Activated CD4-positive, alpha-beta T cell treated with anti-CD3 and anti-CD28 coated beads for 48 hours (primary cell): ENCODE results near the gene CDH12.

ENCODE experiments used
- DNase-seq: peaks from one replicate; pipeline ENCODE4 v3.0.0-alpha.2; 2020

The CDH12 gene

DNA sequence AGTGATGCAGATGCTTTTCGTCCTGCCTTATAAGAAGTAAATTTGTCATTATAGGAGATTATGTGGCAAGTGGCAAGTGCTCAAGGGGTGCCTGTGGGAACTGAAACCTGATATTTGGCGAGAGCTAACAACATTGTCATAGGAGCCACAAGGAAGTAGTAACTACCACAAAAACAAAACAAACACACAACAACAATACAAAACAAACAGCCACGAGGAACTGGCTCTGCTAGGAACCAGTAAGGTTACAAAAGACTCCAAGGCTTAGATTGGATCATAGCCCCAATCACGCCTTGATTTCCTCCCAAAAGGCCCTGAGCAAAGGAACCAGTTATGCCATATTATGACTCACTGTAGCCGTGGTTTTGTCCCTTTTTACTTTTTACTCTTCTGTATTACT, 1045.2 kb downstream of the CDH12 start:
- no peak for DNase-seq

DNA sequence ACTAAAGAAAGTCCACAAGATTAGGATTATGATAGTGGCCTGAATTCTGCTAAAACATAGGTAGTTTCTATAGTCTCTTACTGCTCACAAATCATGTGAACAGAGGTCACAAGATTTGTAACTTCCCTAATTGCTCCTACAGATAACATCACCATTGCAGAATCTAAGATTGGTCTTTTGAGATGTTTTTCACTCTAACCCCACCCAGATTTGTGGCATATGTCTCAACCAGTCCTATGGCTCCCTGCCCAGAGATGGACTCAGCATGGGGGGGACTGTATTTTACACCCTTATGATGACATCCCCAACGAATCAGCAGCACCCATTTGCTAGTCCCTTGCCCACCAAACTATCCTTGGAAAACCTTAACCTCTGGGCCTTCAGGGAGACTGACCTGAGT, 1046.2 kb downstream of the CDH12 start:
- no peak for DNase-seq

DNA sequence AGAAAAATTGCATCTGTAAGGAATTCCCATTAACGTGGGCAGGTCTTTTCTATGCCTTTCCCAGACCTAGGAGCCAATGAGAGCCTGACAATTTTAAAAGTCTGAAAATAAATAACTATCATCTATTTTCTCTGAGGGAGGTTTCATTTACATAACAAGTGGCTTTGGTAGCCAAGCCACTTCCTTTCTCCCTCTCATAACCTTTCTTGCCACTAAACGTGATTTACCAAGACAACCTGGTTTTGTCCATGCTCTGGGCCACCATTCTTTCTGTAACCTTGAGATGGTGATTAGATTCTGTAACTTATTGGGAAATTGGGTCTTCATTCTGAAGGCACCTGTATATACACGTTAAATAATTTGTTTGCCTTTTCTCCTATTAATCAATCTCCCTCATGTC, 1046.9 kb downstream of the CDH12 start:
- no peak for DNase-seq

DNA sequence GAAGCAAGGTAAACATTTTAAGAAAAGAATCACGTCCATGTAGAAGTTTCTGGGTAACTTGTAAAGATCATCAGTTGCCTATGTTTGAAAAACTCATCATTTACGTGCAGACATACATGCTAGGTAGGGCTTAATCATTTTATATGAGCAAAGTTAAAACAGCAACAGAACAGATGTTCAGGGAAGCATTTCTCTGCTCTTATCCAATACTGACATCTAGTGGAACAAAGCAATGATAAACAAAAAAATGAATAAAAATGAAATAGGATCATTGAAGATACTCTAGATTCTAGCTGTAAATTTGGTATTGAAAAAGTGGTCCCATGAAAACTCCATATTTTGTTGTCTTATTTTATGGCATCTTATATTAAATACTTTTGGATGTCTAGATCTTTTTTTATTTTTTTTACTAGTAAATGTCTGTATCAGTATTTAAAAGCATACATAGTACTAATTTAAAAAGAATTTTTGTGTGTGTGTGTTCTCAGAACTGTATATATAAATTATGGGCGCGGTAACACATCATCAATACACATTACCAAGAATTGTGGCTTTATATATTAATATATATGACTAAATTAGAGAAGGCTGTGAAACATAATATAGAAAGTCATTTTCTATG, 1050.2 kb downstream of the CDH12 start:
- no peak for DNase-seq

DNA sequence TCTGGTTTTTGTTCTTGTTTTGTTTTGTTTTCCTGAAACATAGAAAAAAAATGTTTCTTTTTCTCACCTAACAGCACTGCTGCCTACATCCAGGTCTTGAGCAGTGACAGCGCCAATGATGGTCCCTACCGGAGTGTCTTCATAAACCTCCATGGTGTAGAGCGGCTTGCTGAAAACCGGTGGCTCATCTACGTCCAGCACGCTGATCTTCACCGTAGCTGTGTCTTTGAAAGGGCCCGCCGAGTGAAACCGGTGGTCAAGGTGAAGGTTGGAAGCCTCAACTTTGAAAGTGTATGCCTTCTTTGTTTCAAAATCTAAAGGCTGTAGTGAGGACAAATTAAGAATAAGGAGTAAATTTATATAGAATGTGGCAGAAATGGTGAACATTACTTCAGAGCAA, 1051.0 kb downstream of the CDH12 start:
- DNase-seq: no peak

DNA sequence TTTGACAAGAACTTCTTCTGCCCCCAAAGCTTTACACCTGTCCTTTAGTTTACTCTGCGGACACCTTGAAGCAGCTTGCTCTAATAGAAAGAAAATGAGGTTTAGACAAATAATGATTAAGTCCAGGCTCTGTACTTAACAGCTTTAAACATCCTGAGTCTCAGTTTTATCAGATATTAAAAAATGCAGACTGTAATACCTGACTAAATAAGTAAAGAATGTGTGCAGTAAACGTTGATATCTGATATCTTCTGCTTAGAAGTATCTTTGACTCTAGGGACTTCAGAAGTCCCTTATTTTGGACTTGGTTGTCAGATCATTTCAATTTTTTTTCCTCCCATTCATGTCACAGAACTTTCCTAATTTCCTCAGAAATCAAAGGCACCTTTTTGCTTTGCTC, 1060.4 kb downstream of the CDH12 start:
- DNase-seq: no peak

DNA sequence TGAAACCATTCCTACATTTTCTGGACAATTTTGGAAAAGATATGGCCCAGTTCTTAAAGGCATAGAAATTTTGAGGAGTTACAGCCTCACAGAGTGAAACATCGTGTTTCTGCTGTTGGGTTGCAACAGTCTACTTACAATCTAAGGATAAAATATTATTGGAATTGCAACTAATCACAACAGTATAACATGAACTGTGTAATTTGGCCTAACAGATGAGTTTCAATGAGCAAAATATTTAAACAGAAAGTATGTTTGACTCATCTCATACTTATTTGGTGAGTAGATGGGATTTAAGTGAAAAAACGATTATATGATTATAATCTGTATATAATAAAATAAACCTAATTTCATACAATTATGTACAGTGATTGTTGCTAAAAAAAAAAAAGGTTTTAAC, 1061.8 kb downstream of the CDH12 start:
- DNase-seq: no peak

DNA sequence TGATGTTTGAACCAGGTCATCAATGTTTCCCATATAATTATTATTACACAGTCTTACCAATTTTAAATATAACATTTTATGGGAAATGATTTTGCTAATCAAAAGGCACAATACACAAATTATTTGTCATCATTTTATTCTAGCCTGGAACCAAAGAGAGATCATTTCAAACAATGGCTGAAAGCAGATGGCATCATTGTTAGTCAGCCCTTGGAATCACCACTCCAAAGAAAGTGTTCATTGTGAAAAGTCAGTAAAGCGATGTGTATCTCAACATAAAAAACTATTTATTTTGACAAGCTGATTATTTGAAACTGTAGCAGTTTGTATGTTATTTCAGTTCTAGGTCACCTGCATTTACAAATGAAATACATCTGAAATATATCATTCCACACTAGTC, 1068.7 kb downstream of the CDH12 start:
- no peak for DNase-seq

DNA sequence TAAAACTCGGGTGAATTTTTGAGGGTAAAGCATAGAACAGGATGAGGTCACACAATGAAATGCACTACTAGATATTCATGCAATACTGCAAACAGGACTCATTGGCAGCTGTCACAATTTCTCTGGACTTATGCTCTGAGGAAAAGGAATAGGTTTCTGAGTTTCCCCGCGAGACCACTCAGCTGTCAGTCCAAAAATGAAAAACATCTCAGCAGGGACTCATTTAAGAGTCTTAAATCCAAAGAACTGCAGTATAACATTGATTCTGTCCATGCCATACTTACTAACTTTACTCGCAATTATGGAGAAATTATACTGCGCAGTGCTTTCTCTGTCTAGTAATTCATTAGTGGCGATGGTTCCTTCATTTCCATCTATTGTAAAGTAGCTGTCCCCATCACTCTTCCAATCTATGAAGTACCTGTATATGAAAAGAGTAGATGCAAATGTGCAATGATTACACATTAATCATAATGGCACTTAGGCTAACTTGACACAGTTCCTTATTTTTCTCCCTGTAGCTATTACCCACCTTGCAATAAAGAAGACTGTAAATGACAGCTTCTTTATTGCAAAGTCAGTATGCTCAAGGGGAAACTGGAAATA, 1070.0 kb downstream of the CDH12 start:
- no peak for DNase-seq

DNA sequence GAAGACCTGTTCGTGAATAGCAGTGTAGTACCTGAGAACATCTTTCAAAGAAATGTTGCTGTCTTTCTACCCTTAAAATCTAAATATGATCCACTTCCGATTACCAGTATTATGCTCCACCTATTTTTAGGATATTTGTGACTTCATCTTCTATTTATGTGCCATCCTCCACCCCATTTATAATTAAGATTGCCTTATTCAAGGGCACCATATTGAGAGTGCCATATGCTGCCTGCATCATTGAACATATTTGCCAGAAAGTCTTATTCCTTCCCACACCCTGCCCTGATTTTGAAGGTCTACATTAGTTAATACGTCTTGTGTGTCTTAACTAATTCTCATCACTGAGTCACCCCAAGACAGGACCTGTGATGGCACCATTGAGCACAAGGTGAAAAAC, 1076.7 kb downstream of the CDH12 start:
- DNase-seq: no peak

DNA sequence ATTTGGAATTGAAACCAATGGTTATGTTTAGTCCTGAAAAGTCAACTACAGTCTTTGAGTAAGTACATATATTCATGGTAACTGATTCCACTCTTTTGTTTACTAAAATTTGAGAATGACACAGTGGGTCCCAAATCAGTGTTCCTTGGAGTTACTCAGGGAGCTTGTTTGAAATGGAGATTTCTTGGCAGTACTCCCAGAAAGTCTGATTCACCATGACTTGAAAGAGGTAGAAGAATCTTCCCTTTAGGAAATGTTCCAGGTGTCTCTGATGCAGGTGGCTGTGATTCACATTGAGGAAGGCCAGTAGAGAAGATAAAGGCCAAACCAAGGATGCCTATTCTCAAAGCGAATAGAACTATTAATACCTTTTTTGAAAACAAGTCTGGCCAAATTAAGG, 1078.3 kb downstream of the CDH12 start:
- no peak for DNase-seq

DNA sequence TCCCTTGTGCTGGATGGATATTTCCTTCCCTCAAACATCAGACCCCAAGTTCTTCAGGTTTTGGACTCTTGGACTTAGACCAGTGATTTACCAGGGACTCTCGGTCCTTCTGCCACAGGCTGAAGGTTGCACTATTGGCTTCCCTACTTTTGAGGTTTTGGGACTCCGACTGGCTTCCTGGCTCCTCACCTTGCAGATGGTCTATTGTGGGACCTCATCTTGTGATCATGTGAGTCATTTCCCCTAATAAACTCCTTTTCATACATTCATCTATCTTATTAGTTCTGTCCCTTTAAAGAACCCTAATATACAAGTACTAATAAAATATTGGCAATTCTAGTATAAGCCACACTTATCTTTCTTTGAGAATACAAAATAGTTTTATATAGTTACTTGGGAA, 1078.9 kb downstream of the CDH12 start:
- DNase-seq: no peak

DNA sequence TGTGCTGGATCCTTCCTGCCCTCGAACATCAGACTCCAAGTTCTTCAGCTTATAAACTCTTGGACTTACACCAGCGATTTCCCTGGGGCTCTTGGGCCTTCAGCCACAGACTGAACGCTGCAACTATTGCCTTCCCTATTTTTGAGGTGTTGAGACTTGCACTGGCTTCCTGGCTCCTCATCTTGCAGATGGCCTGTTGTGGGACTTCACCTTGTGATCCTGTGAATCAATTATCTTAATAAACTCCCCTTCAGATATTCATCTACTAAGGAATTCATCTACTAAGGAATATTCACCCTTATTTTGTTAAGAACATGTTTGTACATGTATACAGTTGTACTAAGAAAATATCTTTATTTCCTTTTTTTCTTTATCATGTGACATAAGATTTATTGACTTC, 1079.7 kb downstream of the CDH12 start:
- no peak for DNase-seq

DNA sequence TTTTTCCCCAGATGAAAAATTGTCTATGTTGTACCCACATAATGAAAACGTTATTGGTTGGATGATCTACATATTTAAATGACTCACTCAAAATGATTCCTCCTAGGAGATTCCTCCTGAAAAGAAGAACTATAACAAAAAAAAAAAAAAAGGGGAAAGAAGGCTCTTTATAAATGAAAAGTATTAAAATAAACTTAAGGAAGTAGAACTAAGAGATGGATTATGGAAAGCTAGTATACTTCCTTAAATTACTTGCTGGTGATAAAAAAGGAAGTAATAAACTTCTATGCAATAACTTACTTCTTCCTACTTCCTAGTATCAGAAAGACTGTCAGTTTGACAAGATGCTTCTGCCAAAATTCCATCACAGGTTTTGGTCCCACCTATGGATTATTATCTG, 1087.7 kb downstream of the CDH12 start:
- DNase-seq: no peak

DNA sequence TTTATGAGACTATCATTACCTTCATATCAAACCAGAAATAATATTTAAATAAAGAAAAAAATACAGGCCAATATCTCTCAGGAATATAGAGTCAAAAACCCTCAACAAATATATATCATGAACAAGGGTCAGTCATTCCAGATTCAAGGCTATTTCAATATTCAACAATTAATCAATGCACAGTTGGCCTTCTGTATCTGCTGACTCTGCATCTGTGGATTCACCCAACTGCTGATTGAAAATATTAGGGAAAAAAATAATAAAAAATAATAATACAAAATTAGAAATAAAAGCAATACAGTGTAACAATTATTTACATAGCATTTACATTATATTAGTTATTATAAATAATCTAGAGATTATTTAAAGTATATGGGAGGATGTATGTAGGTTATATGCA, 1114.0 kb downstream of the CDH12 start:
- DNase-seq: no peak

DNA sequence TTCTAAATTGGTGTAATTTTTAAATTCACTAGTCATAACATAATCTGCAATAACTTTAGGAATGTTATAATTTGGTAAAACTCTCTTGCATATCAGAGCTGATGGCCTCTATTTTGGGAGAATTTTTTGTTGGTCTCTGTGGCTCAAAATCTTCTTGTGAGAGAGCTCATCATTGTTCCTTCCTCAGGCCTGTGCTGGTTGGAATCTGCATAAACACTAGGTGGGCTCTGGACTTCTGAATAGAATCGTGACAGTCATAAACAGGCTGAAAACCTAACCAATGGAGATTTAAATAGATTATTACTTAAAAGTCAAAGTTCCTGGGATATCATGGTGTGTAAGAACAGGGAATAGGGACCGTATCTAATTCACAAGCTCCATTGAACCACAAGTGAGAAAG, 1129.6 kb downstream of the CDH12 start:
- DNase-seq: no peak

DNA sequence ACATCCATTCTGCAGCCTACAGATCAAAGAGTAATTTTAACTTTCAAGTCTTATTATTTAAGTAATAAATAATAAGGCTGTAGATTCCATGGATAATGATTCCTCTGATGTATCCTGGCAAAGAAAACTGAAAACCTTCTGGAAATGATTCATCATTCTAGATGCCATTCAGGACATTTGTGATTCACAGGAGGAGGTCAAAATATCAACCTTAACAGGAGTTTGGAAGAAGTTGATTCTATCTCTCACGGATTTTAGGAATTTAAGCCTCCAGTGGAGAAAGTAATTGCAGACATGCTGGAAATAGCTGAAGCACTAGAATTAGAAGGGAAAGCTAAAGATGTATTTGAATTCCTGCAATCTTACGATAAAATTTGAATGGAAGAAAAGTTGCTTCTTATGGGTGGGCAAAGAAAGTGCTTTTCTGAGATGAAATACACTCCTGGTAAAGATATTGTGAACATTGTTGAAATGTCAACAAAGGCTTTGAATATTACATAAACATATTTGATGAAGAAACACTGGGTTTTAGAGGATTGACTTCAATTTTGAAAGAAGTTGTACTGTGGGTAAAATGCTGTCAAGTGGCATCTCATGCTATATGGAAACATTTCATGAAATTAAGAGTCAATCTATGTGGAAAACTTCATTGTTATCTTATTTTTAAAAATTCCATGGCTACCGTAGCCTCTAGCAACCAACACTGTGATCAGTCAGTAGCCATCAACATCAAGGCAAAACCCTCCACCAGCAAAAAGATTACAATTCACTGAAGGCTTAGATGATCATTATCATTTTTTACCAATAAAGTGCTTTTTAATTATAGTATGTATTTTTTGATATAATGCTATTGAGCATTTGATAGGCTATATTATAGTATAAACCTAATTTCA, 1141.0 kb downstream of the CDH12 start:
- DNase-seq: no peak

DNA sequence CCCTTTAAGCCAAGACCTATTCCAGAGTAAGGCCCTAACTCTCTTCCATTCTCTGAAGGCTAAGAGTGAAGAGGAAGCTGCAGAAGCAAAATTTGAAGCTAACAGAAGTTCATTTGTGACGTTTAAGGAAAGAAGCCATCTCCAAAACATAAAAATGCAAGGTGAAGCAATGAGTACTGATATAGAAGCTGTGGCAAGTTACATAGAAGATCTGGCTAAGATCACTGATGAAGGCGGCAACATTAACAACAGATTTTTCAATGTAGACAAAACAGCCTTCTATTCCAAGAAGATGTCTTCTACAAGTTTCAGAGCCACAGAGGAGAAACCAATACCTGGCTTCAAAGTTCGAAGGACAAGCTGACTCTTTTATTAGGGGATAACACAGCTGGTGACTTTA, 1143.4 kb downstream of the CDH12 start:
- no peak for DNase-seq

DNA sequence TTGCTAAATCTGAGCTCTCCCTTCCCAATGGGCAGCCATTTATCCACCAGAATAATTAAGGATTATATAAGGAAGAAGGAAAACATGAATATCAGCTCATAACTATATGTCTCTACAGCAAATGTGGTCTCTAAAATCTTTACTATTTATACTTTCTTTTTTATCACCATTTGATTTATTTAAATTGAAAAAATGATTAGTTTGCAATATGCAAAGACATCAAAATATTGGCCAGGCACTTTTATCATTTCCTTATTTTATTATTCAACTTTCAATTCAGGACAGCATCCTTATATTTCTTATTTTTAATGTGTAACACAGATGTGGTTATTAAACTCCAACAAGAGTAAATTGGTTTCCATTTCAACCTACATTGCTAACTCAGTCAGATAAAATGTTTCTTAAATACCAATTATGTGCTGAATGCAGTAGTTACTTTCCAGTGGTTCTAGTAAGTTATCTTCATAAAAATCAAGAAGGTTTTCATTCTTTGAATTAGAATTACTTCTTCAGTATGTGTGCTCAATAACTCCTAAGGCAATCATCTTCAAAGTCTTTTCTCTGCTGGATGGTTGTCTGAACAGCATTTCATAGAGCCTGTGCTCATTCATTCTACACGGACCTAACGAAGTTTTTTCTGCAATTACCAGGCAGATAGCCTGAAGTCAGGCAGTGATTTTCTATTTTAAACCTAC, 1148.0 kb downstream of the CDH12 start:
- DNase-seq: no peak

DNA sequence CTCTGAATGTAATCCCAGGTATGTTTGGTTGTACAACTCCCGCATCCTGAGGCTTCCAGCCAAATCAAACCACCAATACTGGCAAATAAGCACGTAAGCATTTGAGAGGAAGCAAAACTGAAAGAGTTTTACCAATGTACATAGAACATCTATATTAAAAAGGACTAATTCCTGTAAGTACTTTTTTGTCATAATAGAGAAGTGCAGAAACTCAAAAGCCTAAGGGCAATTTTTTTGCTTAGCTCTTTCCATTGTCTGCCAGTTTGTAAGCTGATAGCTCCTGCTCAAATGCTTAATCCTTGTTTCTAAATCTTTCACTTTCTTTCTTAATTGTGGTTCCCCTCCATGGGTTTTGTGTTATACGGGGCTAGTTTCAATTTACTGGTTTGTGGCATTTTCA, 1151.8 kb downstream of the CDH12 start:
- no peak for DNase-seq
